Midbrain (tissue), 1 donor: Measurements from ENCODE around the gene DUSP16.
"Not testable (repeated sequence)": the region's sequence is repeated elsewhere in the genome, so short reads cannot be mapped to it uniquely, and the experiment has no call there.

Experiments
- DNase-seq: peaks from one replicate; lab custom pipeline; 2025; lab: John Stamatoyannopoulos, UW

The DUSP16 gene

GRCh38 chr12:12521044-12521485 lies 41.6 kb downstream of the DUSP16 start:
- peak; percentile 70 for DNase-seq

GRCh38 chr12:12520273-12520672 lies 42.4 kb downstream of the DUSP16 start:
- DNase-seq = no peak

DNA sequence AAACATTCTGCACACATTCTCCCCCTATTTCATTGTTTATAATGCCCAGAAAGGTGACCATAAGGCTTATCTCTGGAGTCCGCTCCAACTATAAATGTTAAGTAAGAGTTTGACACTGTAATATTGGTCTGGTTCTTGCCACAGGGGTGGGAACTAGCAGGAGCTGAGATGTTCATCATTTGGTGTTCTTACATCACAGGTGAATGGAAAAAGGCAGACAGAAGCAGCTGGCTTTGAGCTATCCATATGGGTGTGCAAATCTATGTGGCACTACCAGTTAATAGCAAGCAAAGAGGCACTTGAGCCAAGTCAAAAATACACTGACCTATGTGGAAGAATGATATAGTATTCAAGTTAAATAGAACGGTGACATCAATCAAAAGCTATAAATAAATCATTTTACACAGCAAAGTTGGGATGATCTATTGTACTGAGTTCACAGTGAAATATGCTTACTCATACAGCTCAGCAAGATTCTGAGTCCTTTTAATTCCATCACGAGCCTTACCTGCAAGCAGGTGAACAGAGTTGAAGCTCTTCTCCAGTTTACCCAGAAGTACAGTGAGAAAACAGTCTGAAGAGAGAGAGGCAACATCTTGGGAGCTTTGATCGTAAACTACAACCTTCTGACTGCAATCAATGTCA lies 43.2 kb downstream of the DUSP16 start:
- no peak for DNase-seq

- no peak for DNase-seq
These were observed 43.7 kb downstream of the DUSP16 start for GRCh38 chr12:12518919-12519318.

DNA sequence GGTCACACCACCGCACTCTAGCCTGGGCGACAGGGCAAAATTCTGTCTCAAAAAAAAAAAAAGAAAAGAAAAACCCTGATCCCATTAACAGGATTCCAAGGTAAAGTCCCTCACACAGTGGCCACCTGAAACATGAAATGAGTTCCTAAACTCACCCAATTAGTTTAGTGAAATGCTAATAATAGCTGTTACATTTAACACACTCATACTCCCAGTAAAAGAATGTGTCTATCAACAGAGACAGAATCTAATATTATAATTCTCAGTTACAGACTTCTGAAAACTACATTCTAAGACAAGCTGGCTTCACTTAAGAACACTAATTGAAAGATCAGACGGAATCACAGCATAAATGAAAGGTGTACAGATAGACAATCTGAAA lies 44.2 kb downstream of the DUSP16 start:
- DNase-seq = no peak

- peak; percentile 71 for DNase-seq
These were observed 49.2 kb downstream of the DUSP16 start for GRCh38 chr12:12513416-12514006.

GRCh38 chr12:12511895-12512711 lies 50.6 kb downstream of the DUSP16 start:
- DNase-seq = no peak

- no peak for DNase-seq
These were observed 51.5 kb downstream of the DUSP16 start for GRCh38 chr12:12511021-12511783.

GRCh38 chr12:12510551-12510950 lies 52.1 kb downstream of the DUSP16 start:
- DNase-seq = no peak

DNA sequence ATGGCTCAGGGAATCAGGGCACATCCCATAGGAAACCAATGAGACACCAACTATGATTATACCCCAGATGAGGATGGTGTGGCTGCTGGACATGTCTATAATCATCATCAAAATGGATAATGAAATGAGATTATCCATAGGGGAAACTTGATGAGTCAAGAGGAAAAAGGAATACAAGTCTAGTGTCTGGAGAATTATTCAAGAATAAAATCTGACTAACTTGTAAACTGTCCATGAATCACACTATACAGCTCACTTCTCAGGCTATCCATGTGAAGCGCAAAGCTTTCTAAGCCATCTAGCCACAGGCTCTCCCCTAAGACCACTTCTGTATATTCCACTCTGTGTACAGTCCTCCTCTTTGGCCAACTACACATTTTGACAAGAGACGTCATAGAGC lies 52.5 kb downstream of the DUSP16 start:
- DNase-seq = no peak

- DNase-seq = no peak
These were observed 54.1 kb downstream of the DUSP16 start for GRCh38 chr12:12508612-12509011.

DNA sequence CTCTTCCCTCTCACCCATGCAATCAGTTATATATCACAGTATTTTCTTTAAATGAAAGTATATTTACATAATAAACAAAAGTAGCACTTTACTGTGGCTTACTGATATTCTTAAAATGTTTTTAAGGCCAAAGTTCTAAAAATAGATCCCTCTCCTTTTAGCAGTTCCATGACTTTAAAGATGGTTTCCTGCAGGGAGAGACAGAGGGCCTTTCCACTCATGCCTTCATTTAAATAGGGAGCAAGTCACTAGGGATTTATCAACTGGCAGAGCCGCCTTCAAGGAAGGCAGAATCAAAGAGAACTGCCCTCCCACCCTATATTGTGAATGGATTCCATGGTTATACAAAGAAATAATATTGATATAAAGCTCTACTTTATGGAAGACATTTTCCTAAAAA lies 55.5 kb downstream of the DUSP16 start:
- no peak for DNase-seq

GRCh38 chr12:12506496-12506890 lies 56.2 kb downstream of the DUSP16 start:
- DNase-seq = no peak

DNA sequence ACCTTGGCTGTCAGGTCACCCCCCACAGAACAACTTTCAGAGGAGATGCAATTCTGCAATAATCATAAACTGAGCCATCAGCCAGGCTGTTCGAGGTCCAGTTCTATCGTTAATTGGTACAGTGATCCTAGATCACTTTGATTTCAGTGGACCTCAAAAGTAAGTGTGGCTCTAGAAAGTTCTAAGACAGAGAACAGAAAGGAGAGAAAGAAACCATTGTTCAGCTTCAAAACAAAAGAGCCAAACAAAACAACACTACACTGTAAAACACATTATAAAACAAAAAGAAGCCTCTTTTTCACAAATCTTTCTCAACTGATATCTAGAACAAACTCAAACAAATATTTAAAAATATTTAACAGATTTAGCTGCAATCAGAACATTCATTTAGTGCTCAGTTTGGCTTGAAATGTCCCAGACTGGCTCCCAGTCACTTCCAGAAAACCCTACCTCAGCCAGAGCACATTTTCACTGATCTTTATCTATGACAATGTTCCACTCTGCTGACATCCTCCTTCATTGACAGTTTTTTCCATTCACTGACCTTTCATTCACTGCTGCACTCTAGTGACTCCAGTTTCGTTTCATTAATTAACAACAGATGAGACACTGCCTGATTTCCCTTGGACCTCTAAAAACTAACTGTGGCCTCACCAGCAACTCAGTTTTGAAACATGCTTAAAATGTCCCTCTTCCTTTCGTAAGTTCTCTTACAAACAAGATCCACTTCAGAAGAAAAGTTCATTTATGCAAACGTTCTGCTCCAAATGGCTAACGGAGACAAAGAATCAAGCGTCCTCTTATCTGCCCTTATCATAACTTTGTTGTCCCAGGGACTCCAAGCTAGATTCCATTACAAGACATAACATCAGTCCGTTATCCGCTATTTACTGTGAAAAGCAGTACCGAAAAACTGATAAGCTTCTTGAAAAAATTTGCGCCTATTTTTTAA lies 56.8 kb downstream of the DUSP16 start:
- peak; percentile 65 for DNase-seq

- no peak for DNase-seq
These were observed 59.1 kb downstream of the DUSP16 start for GRCh38 chr12:12503384-12504078.

DNA sequence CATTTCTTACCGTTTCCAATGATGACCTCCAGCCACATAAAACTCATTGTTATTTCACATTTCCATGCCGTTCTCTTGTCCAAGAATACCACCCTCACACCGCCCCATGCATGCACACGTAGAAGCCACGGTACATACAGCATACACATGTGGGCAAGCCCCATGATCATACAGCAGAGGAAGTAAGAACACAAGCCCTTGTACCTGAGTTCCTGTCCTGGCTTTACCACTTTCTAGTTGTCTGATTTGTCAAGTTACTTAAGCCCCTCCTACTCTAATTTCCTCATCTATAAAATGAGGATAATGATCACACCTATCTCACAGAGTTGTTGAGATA lies 59.9 kb downstream of the DUSP16 start:
- no peak for DNase-seq

DNA sequence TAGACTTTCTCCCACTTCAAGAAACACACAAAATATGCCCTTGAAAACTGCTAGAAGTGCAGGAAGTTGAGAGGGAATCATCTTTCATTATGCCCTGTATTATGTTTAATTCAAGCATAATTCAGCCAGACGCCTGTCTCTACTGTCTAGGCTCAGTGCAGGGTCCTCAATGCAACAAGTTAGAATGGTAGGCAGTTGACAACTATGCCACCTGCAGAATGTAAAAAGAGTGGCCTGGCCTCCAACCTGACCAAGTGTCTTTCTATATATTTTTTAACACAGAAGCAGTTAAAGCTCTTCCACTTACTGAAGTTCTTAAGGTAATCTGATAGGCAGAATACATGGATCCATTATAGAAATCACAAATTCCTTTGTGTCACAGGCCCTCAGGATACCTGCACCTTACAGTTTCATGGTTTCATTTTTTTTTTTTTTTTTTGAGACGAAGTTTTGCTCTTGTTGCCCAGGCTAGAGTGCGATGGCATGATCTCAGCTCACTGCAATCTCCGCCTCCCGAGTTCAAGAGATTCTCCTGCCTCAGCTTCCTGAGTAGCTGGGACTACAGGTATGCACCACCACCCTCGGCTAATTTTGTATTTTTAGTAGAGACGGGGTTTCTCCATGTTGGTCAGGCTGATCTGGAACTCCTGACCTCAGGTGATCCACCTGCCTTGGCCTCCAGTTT lies 60.4 kb downstream of the DUSP16 start:
- DNase-seq = not testable (repeated sequence)

DNA sequence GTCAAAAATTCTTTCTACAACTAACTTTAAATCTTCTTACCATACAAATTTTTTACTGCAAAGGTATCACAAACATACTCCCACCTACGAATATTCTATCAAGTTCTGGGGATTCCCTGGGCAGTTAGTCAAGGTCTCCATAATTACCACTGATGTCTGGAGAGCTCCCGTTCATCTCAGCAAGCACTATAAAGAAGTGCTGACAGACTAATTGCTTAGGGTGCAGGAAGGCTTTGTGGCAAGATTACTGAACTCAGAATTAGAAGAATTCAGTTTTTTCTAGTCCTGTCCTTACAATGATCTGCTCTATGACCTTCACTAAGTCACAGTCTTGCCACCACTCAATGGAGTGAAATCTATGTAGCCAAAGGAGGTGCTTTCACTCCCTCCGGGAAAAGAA lies 61.5 kb downstream of the DUSP16 start:
- no peak for DNase-seq

GRCh38 chr12:12499909-12500604 lies 62.6 kb downstream of the DUSP16 start:
- DNase-seq = no peak

GRCh38 chr12:12498210-12498609 lies 64.5 kb downstream of the DUSP16 start:
- no peak for DNase-seq
